ENCODE results near the gene ITPK1.

ITPK1 gene

GRCh38 chr14:92907316-92907911 lies 208.3 kb downstream of the ITPK1 start:
- TF ChIP-seq MAX (IDR thresholded peaks at IDR 0.05) = no peak
- TF ChIP-seq EGR1 (IDR thresholded peaks at IDR 0.05) = no peak
- TF ChIP-seq CREB1 (IDR thresholded peaks at IDR 0.05; ENCODE audit: low read depth) = no peak
- TF ChIP-seq RAD21 (IDR thresholded peaks at IDR 0.05; ENCODE audit: low read depth) = no peak
- TF ChIP-seq EP300 (IDR thresholded peaks at IDR 0.05; ENCODE audit: borderline replicate concordance) = no peak
- TF ChIP-seq YY1 (IDR thresholded peaks at IDR 0.05; ENCODE audit: low read depth) = no peak
- no peak for TF ChIP-seq TAF1 (IDR thresholded peaks at IDR 0.05; ENCODE audit: low read depth)
- no peak for TF ChIP-seq USF1 (IDR thresholded peaks at IDR 0.05)
- TF ChIP-seq ZBTB7A (IDR thresholded peaks at IDR 0.05; ENCODE audit: low read depth) = no peak
- no peak for TF ChIP-seq CEBPB (IDR thresholded peaks at IDR 0.05)
- no peak for TF ChIP-seq REST (IDR thresholded peaks at IDR 0.05; ENCODE audit: low read depth)
- TF ChIP-seq NFIC (IDR thresholded peaks at IDR 0.05) = no peak
- no peak for TF ChIP-seq TEAD4 (IDR thresholded peaks at IDR 0.05)
- no peak for TF ChIP-seq FOXM1 (IDR thresholded peaks at IDR 0.05; ENCODE audit: borderline replicate concordance, low read depth)
- TF ChIP-seq TCF12 (IDR thresholded peaks at IDR 0.05; ENCODE audit: low read depth) = no peak

GRCh38 chr14:92906823-92907222 lies 208.9 kb downstream of the ITPK1 start:
- no peak for TF ChIP-seq EGR1 (IDR thresholded peaks at IDR 0.05)
- no peak for TF ChIP-seq MAX (IDR thresholded peaks at IDR 0.05)
- TF ChIP-seq USF1 (IDR thresholded peaks at IDR 0.05) = no peak
- no peak for TF ChIP-seq YY1 (IDR thresholded peaks at IDR 0.05; ENCODE audit: low read depth)
- no peak for TF ChIP-seq EP300 (IDR thresholded peaks at IDR 0.05; ENCODE audit: borderline replicate concordance)
- TF ChIP-seq TCF12 (IDR thresholded peaks at IDR 0.05; ENCODE audit: low read depth) = no peak
- TF ChIP-seq RAD21 (IDR thresholded peaks at IDR 0.05; ENCODE audit: low read depth) = no peak
- TF ChIP-seq CREB1 (IDR thresholded peaks at IDR 0.05; ENCODE audit: low read depth) = no peak
- no peak for TF ChIP-seq FOXM1 (IDR thresholded peaks at IDR 0.05; ENCODE audit: borderline replicate concordance, low read depth)
- no peak for TF ChIP-seq TAF1 (IDR thresholded peaks at IDR 0.05; ENCODE audit: low read depth)
- no peak for TF ChIP-seq NFIC (IDR thresholded peaks at IDR 0.05)
- TF ChIP-seq CEBPB (IDR thresholded peaks at IDR 0.05) = no peak
- no peak for TF ChIP-seq TEAD4 (IDR thresholded peaks at IDR 0.05)
- no peak for TF ChIP-seq ZBTB7A (IDR thresholded peaks at IDR 0.05; ENCODE audit: low read depth)
- no peak for TF ChIP-seq REST (IDR thresholded peaks at IDR 0.05; ENCODE audit: low read depth)

- no peak for TF ChIP-seq MAX (IDR thresholded peaks at IDR 0.05)
- no peak for TF ChIP-seq TCF12 (IDR thresholded peaks at IDR 0.05; ENCODE audit: low read depth)
- TF ChIP-seq REST (IDR thresholded peaks at IDR 0.05; ENCODE audit: low read depth) = no peak
- TF ChIP-seq CEBPB (IDR thresholded peaks at IDR 0.05) = no peak
- no peak for TF ChIP-seq TEAD4 (IDR thresholded peaks at IDR 0.05)
- TF ChIP-seq FOXM1 (IDR thresholded peaks at IDR 0.05; ENCODE audit: borderline replicate concordance, low read depth) = no peak
- no peak for TF ChIP-seq NFIC (IDR thresholded peaks at IDR 0.05)
- no peak for TF ChIP-seq RAD21 (IDR thresholded peaks at IDR 0.05; ENCODE audit: low read depth)
- TF ChIP-seq EGR1 (IDR thresholded peaks at IDR 0.05) = no peak
- TF ChIP-seq ZBTB7A (IDR thresholded peaks at IDR 0.05; ENCODE audit: low read depth) = no peak
- TF ChIP-seq EP300 (IDR thresholded peaks at IDR 0.05; ENCODE audit: borderline replicate concordance) = no peak
- TF ChIP-seq TAF1 (IDR thresholded peaks at IDR 0.05; ENCODE audit: low read depth) = no peak
- TF ChIP-seq YY1 (IDR thresholded peaks at IDR 0.05; ENCODE audit: low read depth) = no peak
- TF ChIP-seq CREB1 (IDR thresholded peaks at IDR 0.05; ENCODE audit: low read depth) = no peak
- TF ChIP-seq USF1 (IDR thresholded peaks at IDR 0.05) = no peak
Measured at GRCh38 chr14:92906420-92906819, 209.3 kb downstream of the ITPK1 start.

All from Ishikawa (cell line).